ENCODE results near the gene PRDM10. TPM values are rescaled to one million over a fixed set of nuclear protein-coding genes. Genes with fewer than 3 reads are reported as not detected.

PRDM10 gene
- total RNA-seq, 1 experiment from 2014 or later, result 9.2 TPM

GRCh38 chr11:129911298-129911697, 91.3 kb downstream of the PRDM10 start:
- Histone ChIP-seq H4K20me1 (ENCODE audit: insufficient read depth) (no peaks in the 10 kb centered on the region), H3K9ac (ENCODE audit: low read length) (no peak overlapping the region), H3K9me3 (ENCODE audit: control insufficient read depth in 1 of 2, insufficient read depth in 1 of 2, low read depth in 1 of 2, low read length in 2 of 2) (no peaks in the 10 kb centered on the region), H3K36me3 (ENCODE audit: control insufficient read depth in 1 of 2, insufficient read depth in 2 of 2, low read length in 2 of 2) (no peaks in the 10 kb centered on the region; a peak in 2 of 4 replicates), H3K4me3 (replicated peaks in 1 of 2; ENCODE audit: low read depth in 1 of 2, low read length in 2 of 2) (no peak overlapping the region), H3K4me1 (ENCODE audit: control insufficient read depth in 1 of 2, insufficient read depth in 2 of 2, low read length in 2 of 2) (no peaks in the 10 kb centered on the region), H3K27me3 (ENCODE audit: insufficient read depth, low read length) (no peaks in the 10 kb centered on the region), H3K4me2 (ENCODE audit: low read length) (no peak overlapping the region), H3K9me2 (ENCODE audit: insufficient read depth) (no peaks in the 10 kb centered on the region), H2AFZ (ENCODE audit: low read depth, low read length, poor library complexity, severe bottlenecking) (no peak overlapping the region), H3K27ac (ENCODE audit: low read depth, low read length) (no peak overlapping the region), H3K79me2 (ENCODE audit: insufficient read depth, low read length) (no peaks in the 10 kb centered on the region)
- RAD21 ChIA-PET (ENCODE audit: low non-redundant PET in 1 of 2, low total read pairs in 2 of 2, uncharacterized antibody in 2 of 2, unreplicated experiment in 2 of 2), result no interaction called here
- POLR2A ChIA-PET, result no interaction called here
- DNase-seq (ENCODE audit: low read depth, low spot score), result no peak
- no TSS peak for BruUV-seq (replicated peaks)
- CTCF ChIA-PET, result no interaction called here
- intact Hi-C loops (cut with micrococcal nuclease), result no loop called here
- ATAC-seq, result no peak
- no peak for TF ChIP-seq SIN3A (IDR thresholded peaks at IDR 0.05; ENCODE audit: low read depth)

- no peaks in the 10 kb centered on the region; a peak in 2 of 4 replicates for H3K36me3 ChIP-seq (ENCODE audit: control insufficient read depth in 1 of 2, insufficient read depth in 2 of 2, low read length in 2 of 2)
- no peaks in the 10 kb centered on the region for H3K9me2 ChIP-seq (ENCODE audit: insufficient read depth)
- no peaks in the 10 kb centered on the region for H4K20me1 ChIP-seq (ENCODE audit: insufficient read depth)
- RAD21 ChIA-PET (ENCODE audit: low non-redundant PET in 1 of 2, low total read pairs in 2 of 2, uncharacterized antibody in 2 of 2, unreplicated experiment in 2 of 2), result no interaction called here
- H3K27me3 ChIP-seq (ENCODE audit: insufficient read depth, low read length), result no peaks in the 10 kb centered on the region
- no peak overlapping the region for H3K4me3 ChIP-seq (replicated peaks in 1 of 2; ENCODE audit: low read depth in 1 of 2, low read length in 2 of 2)
- POLR2A ChIA-PET, result no interaction called here
- H3K4me1 ChIP-seq (ENCODE audit: control insufficient read depth in 1 of 2, insufficient read depth in 2 of 2, low read length in 2 of 2), result no peaks in the 10 kb centered on the region
- no peak overlapping the region for H2AFZ ChIP-seq (ENCODE audit: low read depth, low read length, poor library complexity, severe bottlenecking)
- CTCF ChIA-PET, result no interaction called here
- TF ChIP-seq SIN3A (IDR thresholded peaks at IDR 0.05; ENCODE audit: low read depth) (no peak), EZH2 (IDR thresholded peaks at IDR 0.05) (no peak), ZFX (IDR thresholded peaks at IDR 0.05) (no peak), CTCF (IDR thresholded peaks at IDR 0.05 in 2 of 3, conservative IDR thresholded peaks at IDR 0.05 in 1 of 3; ENCODE audit: borderline replicate concordance in 1 of 3, insufficient read depth in 1 of 3, low read depth in 2 of 3, low read length in 2 of 3) (no peak), FOSL1 (IDR thresholded peaks at IDR 0.05; ENCODE audit: low read depth) (no peak), SRF (IDR thresholded peaks at IDR 0.05; ENCODE audit: low read depth) (no peak), EZH2phosphoT487 (IDR thresholded peaks at IDR 0.05; ENCODE audit: borderline replicate concordance) (no peak)
- H3K4me2 ChIP-seq (ENCODE audit: low read length), result no peak overlapping the region
- no peak overlapping the region for H3K27ac ChIP-seq (ENCODE audit: low read depth, low read length)
- DNase-seq (ENCODE audit: low read depth, low spot score) (no peak), ATAC-seq (no peak)
- H3K79me2 ChIP-seq (ENCODE audit: insufficient read depth, low read length), result no peaks in the 10 kb centered on the region
- no peak overlapping the region for H3K9ac ChIP-seq (ENCODE audit: low read length)
- no TSS peak for BruUV-seq (replicated peaks)
- intact Hi-C loops (cut with micrococcal nuclease), result no loop called here
- no peaks in the 10 kb centered on the region for H3K9me3 ChIP-seq (ENCODE audit: control insufficient read depth in 1 of 2, insufficient read depth in 1 of 2, low read depth in 1 of 2, low read length in 2 of 2)
These were observed 92.3 kb downstream of the PRDM10 start for GRCh38 chr11:129910360-129910759.
